HFF-Myc (cell line): ENCODE results near the gene FAM167B.
"Not testable (repeated sequence)": the region's sequence is repeated elsewhere in the genome, so short reads cannot be mapped to it uniquely, and the experiment has no call there.

ENCODE experiments used
- DNase-seq: peaks from one replicate; pipeline ENCODE4 v3.0.0-alpha.2; 2011; ENCODE audit warnings: low read depth; ENCODE audit errors: extremely low read depth
- H3K4me3 ChIP-seq: replicated peaks from 2 replicates; pipeline ENCODE4 v1.5.1; 2011; ENCODE audit warnings: low read depth, mild to moderate bottlenecking, control low read depth, low read length
- TF ChIP-seq, protein P1 (sequence below): IDR thresholded peaks from 2 replicates; pipeline ENCODE4 v1.5.1; 2012; ENCODE audit warnings: mild to moderate bottlenecking, low read depth, low read length, control low read depth; ENCODE audit errors: missing control alignments

The FAM167B gene

DNA sequence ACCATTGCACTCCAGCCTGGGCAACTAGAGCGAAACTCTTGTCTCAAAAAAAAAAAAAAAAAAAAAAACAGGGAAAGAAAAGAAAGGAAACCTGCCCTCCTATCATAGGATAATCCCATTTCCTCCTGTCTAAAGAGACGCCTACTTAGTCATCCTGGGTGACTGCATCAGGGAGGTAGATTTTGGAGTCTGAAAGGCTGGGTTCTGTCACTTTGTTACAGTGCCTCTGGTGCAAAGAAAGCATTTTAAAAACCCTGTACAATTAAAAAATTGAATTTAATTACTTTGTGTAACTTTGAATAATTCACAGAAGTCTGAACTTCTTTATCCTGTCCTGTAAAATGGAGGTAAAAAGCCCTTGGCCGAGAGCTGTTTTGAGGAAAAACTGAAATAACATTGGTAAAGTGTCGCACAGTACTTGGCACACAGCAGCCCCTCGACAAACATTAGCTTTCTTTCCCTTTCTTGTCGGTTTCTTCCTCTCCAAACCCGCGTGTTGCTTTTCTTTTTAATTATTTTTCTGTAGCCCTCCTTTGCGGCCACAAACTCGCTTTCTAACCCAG is 44.2 kb downstream of the FAM167B start:
- H3K4me3 ChIP-seq: peak overlapping the region; percentile 63
- TF ChIP-seq, protein P1, sequence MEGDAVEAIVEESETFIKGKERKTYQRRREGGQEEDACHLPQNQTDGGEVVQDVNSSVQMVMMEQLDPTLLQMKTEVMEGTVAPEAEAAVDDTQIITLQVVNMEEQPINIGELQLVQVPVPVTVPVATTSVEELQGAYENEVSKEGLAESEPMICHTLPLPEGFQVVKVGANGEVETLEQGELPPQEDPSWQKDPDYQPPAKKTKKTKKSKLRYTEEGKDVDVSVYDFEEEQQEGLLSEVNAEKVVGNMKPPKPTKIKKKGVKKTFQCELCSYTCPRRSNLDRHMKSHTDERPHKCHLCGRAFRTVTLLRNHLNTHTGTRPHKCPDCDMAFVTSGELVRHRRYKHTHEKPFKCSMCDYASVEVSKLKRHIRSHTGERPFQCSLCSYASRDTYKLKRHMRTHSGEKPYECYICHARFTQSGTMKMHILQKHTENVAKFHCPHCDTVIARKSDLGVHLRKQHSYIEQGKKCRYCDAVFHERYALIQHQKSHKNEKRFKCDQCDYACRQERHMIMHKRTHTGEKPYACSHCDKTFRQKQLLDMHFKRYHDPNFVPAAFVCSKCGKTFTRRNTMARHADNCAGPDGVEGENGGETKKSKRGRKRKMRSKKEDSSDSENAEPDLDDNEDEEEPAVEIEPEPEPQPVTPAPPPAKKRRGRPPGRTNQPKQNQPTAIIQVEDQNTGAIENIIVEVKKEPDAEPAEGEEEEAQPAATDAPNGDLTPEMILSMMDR: no peak
- DNase-seq: no peak

DNA sequence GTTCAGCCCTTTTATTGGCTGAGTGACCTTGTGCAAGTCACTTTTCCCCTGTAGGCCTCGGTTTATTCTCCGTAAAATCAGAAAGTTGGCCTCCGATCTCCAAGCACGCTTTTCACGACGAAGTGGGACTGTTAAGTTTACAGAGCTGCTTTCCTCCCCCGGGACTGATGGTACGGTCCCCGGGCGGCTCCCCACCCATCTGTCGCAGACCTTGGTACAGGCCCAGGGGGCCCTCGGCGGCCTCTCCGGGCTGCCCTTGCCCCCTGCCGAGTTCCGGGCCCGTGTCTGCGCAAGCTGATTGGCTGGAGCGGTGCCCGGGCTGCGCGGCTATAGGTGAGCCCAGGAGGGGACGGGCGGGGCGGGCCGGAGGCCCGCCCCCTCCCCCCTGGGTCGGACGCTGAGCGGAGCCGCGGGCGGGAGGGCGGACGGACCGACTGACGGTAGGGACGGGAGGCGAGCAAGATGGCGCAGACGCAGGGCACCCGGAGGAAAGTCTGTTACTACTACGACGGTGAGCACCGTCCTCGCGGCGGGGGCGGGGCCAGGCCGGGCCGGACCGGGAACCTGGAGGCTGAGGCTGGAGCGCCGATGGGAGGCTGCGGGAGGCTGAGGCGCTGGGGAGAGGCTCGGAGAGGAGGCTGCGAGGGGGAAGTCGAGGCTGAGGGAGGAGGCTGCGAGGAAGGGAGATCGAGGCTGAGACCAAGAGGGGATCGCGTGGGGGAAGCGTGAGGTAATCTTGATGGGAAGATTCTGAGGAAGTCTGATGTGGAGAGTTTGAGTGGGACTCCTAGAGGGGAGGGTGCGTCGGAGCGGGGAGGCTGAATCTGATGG is 44.9 kb downstream of the FAM167B start, which contains the start of gene HDAC1:
HDAC1 (plus strand) TSS at position 376 of the 831 bp plus-strand sequence; CDS start at position 463, 87 bp downstream.
- TF ChIP-seq, protein P1: no peak
- DNase-seq: peak; percentile 77
- peak within 1 kb of the TSS; percentile 63 for H3K4me3 ChIP-seq

DNA sequence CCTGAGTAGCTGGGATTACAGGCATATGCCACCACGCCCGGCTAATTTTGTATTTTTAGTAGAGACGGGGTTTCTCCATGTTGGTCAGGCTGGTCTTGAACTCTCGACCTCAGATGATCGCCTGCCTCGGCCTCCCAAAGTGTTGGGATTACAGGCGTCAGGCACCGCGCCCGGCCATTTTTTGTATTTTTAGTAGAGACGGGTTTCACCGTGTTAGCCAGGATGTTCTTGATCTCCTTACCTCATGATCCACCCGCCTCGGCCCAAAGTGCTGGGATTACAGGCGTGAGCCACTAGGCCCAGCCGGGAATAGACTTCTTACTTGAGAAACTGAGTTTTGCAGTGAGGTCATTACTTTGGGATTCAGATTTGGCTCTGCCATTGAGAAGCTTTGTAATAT is 51.2 kb downstream of the FAM167B start:
- H3K4me3 ChIP-seq, DNase-seq: not testable (repeated sequence)
